GM18520 (cell line): Measurements from ENCODE around the gene BCOR.

ENCODE experiments used
- ATAC-seq: cut with Tn5 transposase; IDR thresholded peaks from one replicate; pipeline ENCODE4 v1.9.1; 2021; ENCODE audit not compliant: unreplicated experiment

BCOR gene

GRCh38 chrX:40066700-40067099 lies 31.1 kb downstream of the BCOR start:
- no peak for ATAC-seq

- ATAC-seq = no peak
Observed at GRCh38 chrX:40065296-40066046, 32.3 kb downstream of the BCOR start.

- no peak for ATAC-seq
Observed at GRCh38 chrX:40064055-40064597, 33.6 kb downstream of the BCOR start.

GRCh38 chrX:40063555-40063954 lies 34.2 kb downstream of the BCOR start:
- no peak for ATAC-seq

- ATAC-seq = no peak
Observed at GRCh38 chrX:40062525-40063155, 35.1 kb downstream of the BCOR start.

- no peak for ATAC-seq
Observed at GRCh38 chrX:40061871-40062524, 35.8 kb downstream of the BCOR start.

GRCh38 chrX:40061005-40061404 lies 36.8 kb downstream of the BCOR start:
- ATAC-seq = no peak

GRCh38 chrX:40060356-40060845 lies 37.4 kb downstream of the BCOR start:
- ATAC-seq = no peak

GRCh38 chrX:40058719-40059118 lies 39.0 kb downstream of the BCOR start:
- no peak for ATAC-seq

GRCh38 chrX:40057405-40057804 lies 40.4 kb downstream of the BCOR start:
- no peak for ATAC-seq

GRCh38 chrX:40056420-40056819 lies 41.3 kb downstream of the BCOR start:
- ATAC-seq = no peak

GRCh38 chrX:40055495-40055894 lies 42.3 kb downstream of the BCOR start:
- ATAC-seq = no peak

- ATAC-seq = no peak
Observed at GRCh38 chrX:40054793-40055192, 43.0 kb downstream of the BCOR start.

GRCh38 chrX:40050532-40050931 lies 47.2 kb downstream of the BCOR start:
- no peak for ATAC-seq

GRCh38 chrX:40049084-40049641 lies 48.6 kb downstream of the BCOR start:
- no peak for ATAC-seq

- no peak for ATAC-seq
Observed at GRCh38 chrX:40047485-40047884, 50.3 kb downstream of the BCOR start.

- no peak for ATAC-seq
Observed at GRCh38 chrX:40043895-40044294, 53.9 kb downstream of the BCOR start.

- no peak for ATAC-seq
Observed at GRCh38 chrX:40041915-40042314, 55.8 kb downstream of the BCOR start.

GRCh38 chrX:40040686-40041461 lies 56.9 kb downstream of the BCOR start:
- ATAC-seq = no peak

GRCh38 chrX:40039887-40040286 lies 57.9 kb downstream of the BCOR start:
- ATAC-seq = no peak

GRCh38 chrX:40037367-40037766 lies 60.4 kb downstream of the BCOR start:
- no peak for ATAC-seq
